Sigmoid colon (tissue), 4 donors: Measurements from ENCODE around the gene CD99.

Experiments used
- EP300 ChIP-seq, 4 donors: sonication (generic); formaldehyde crosslinking; IDR thresholded peaks; one replicate each; pipeline ENCODE4 v1.6.1; 2017; ENCODE audit warnings: antibody characterized with exemption in 4 of 4
- POLR2A ChIP-seq, 2 donors: fragments of 450-650 bp; IDR thresholded peaks; one replicate each; pipeline ENCODE4 v1.6.1; 2016; ENCODE audit warnings: antibody characterized with exemption in 2 of 2, mild to moderate bottlenecking in 2 of 2, moderate library complexity in 2 of 2
- POLR2AphosphoS5 ChIP-seq, 4 donors: sonication (generic); formaldehyde crosslinking; IDR thresholded peaks; one replicate each; pipeline ENCODE4 v1.6.1; 2017; ENCODE audit warnings: antibody characterized with exemption in 4 of 4
- TF ChIP-seq, protein P1 (sequence below), 4 experiments: fragments of 450-650 bp in 3 of 4; fragments of 200-600 bp in 1 of 4; IDR thresholded peaks; one replicate each; pipeline ENCODE4 v1.5.1; 2016 to 2019; ENCODE audit warnings: antibody characterized with exemption in 4 of 4, mild to moderate bottlenecking in 3 of 4, moderate library complexity in 2 of 4

DNA sequence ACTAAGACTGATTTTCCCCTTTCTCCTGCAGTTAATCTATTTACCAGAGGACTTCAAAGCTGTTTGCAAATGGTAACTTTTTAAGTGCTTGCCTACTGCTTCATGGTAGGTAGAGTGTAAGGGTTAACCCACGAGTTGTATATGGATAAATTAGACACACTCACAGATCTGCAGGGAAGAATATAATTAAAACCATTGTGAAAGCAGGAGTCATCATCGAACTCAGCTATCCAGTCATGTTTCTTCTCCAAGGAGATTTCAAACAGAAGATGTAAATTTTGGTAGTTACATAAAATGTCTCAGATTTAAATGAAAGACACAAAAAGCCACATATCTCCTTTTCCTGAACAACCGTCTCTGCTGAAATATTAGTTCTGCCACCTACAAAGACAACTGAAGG is 60.2 kb downstream of the CD99 start:
- TF ChIP-seq, protein P1, sequence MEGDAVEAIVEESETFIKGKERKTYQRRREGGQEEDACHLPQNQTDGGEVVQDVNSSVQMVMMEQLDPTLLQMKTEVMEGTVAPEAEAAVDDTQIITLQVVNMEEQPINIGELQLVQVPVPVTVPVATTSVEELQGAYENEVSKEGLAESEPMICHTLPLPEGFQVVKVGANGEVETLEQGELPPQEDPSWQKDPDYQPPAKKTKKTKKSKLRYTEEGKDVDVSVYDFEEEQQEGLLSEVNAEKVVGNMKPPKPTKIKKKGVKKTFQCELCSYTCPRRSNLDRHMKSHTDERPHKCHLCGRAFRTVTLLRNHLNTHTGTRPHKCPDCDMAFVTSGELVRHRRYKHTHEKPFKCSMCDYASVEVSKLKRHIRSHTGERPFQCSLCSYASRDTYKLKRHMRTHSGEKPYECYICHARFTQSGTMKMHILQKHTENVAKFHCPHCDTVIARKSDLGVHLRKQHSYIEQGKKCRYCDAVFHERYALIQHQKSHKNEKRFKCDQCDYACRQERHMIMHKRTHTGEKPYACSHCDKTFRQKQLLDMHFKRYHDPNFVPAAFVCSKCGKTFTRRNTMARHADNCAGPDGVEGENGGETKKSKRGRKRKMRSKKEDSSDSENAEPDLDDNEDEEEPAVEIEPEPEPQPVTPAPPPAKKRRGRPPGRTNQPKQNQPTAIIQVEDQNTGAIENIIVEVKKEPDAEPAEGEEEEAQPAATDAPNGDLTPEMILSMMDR (IDR thresholded peaks at IDR 0.05): no peak
- TF ChIP-seq EP300 (IDR thresholded peaks at IDR 0.05) (no peak), POLR2A (IDR thresholded peaks at IDR 0.05) (no peak), POLR2AphosphoS5 (IDR thresholded peaks at IDR 0.05) (no peak)
